ENCODE data around the gene CDKN1B.
"Not testable (repeated sequence)": the region's sequence is repeated elsewhere in the genome, so short reads cannot be mapped to it uniquely, and the experiment has no call there.

The CDKN1B gene

GRCh38 chr12:12734561-12735071 is 17.4 kb downstream of the CDKN1B start:
- peaks cover 19% of the 10 kb centered on the region; the same call in 1 of the 2 replicates for H3K9me3 ChIP-seq (ENCODE audit: insufficient read depth, low read length)

GRCh38 chr12:12735301-12735700 is 18.1 kb downstream of the CDKN1B start:
- Histone ChIP-seq H3K9me3 (ENCODE audit: insufficient read depth, low read length) (peaks cover 19% of the 10 kb centered on the region; the same call in 1 of the 2 replicates), H3K4me3 (ENCODE audit: insufficient read length, low read depth) (no peak overlapping the region), H3K27me3 (ENCODE audit: insufficient read depth, insufficient read length) (no peaks in the 10 kb centered on the region), H3K4me1 (ENCODE audit: insufficient read depth, insufficient read length) (no peaks in the 10 kb centered on the region), H3K9ac (ENCODE audit: insufficient read length, low read depth) (no peak overlapping the region), H3K36me3 (ENCODE audit: insufficient read depth, insufficient read length, low read length) (no peaks in the 10 kb centered on the region)
- no peak for DNase-seq (ENCODE audit: low read depth, low spot score)
- no peak for TF ChIP-seq YY1 (IDR thresholded peaks at IDR 0.05; ENCODE audit: insufficient read depth, insufficient read length)
- TF ChIP-seq SUZ12 (IDR thresholded peaks at IDR 0.05; ENCODE audit: extremely low read depth, insufficient read depth, insufficient read length), result no peak
- TF ChIP-seq ZNF274 (IDR thresholded peaks at IDR 0.05; ENCODE audit: low read depth, low read length), result no peak

More at GRCh38 chr12:12734561-12735071, 17.4 kb downstream of the CDKN1B start:
- no peaks in the 10 kb centered on the region for H3K36me3 ChIP-seq (ENCODE audit: insufficient read depth, insufficient read length, low read length)
- no peaks in the 10 kb centered on the region for H3K27me3 ChIP-seq (ENCODE audit: insufficient read depth, insufficient read length)
- no peaks in the 10 kb centered on the region for H3K4me1 ChIP-seq (ENCODE audit: insufficient read depth, insufficient read length)
- H3K4me3 ChIP-seq (ENCODE audit: insufficient read length, low read depth), result no peak overlapping the region
- no peak overlapping the region for H3K9ac ChIP-seq (ENCODE audit: insufficient read length, low read depth)
- DNase-seq (ENCODE audit: low read depth, low spot score), result no peak
- TF ChIP-seq ZNF274 (IDR thresholded peaks at IDR 0.05; ENCODE audit: low read depth, low read length), result no peak
- no peak for TF ChIP-seq SUZ12 (IDR thresholded peaks at IDR 0.05; ENCODE audit: extremely low read depth, insufficient read depth, insufficient read length)
- TF ChIP-seq YY1 (IDR thresholded peaks at IDR 0.05; ENCODE audit: insufficient read depth, insufficient read length), result no peak

- DNase-seq (ENCODE audit: low read depth, low spot score), result no peak
- H3K4me3 ChIP-seq (ENCODE audit: insufficient read length, low read depth), result no peak overlapping the region
Observed at GRCh38 chr12:12736759-12737676, 19.9 kb downstream of the CDKN1B start.

GRCh38 chr12:12738152-12738551 is 21.0 kb downstream of the CDKN1B start:
- not testable (repeated sequence) for DNase-seq (ENCODE audit: low read depth, low spot score); H3K36me3 ChIP-seq (ENCODE audit: insufficient read depth, insufficient read length, low read length); H3K27me3 ChIP-seq (ENCODE audit: insufficient read depth, insufficient read length); H3K9ac ChIP-seq (ENCODE audit: insufficient read length, low read depth); H3K4me3 ChIP-seq (ENCODE audit: insufficient read length, low read depth); H3K4me1 ChIP-seq (ENCODE audit: insufficient read depth, insufficient read length)
- peaks cover 19% of the 10 kb centered on the region; the same call in 1 of the 2 replicates for H3K9me3 ChIP-seq (ENCODE audit: insufficient read depth, low read length)

More at GRCh38 chr12:12736759-12737676, 19.9 kb downstream of the CDKN1B start:
- Histone ChIP-seq H3K36me3 (ENCODE audit: insufficient read depth, insufficient read length, low read length) (no peaks in the 10 kb centered on the region), H3K27me3 (ENCODE audit: insufficient read depth, insufficient read length) (no peaks in the 10 kb centered on the region), H3K9ac (ENCODE audit: insufficient read length, low read depth) (no peak overlapping the region), H3K4me1 (ENCODE audit: insufficient read depth, insufficient read length) (no peaks in the 10 kb centered on the region), H3K9me3 (ENCODE audit: insufficient read depth, low read length) (peaks cover 19% of the 10 kb centered on the region; the same call in 1 of the 2 replicates)
- TF ChIP-seq SUZ12 (IDR thresholded peaks at IDR 0.05; ENCODE audit: extremely low read depth, insufficient read depth, insufficient read length) (no peak), YY1 (IDR thresholded peaks at IDR 0.05; ENCODE audit: insufficient read depth, insufficient read length) (no peak), ZNF274 (IDR thresholded peaks at IDR 0.05; ENCODE audit: low read depth, low read length) (no peak)

- Histone ChIP-seq H3K36me3 (ENCODE audit: insufficient read depth, insufficient read length, low read length) (no peaks in the 10 kb centered on the region), H3K4me1 (ENCODE audit: insufficient read depth, insufficient read length) (peaks cover 2% of the 10 kb centered on the region), H3K4me3 (ENCODE audit: insufficient read length, low read depth) (no peak overlapping the region), H3K9me3 (ENCODE audit: insufficient read depth, low read length) (no peaks in the 10 kb centered on the region), H3K9ac (ENCODE audit: insufficient read length, low read depth) (no peak overlapping the region), H3K27me3 (ENCODE audit: insufficient read depth, insufficient read length) (no peaks in the 10 kb centered on the region)
- no peak for DNase-seq (ENCODE audit: low read depth, low spot score)
- TF ChIP-seq SUZ12 (IDR thresholded peaks at IDR 0.05; ENCODE audit: extremely low read depth, insufficient read depth, insufficient read length), result no peak
- TF ChIP-seq ZNF274 (IDR thresholded peaks at IDR 0.05; ENCODE audit: low read depth, low read length), result no peak
- no peak for TF ChIP-seq YY1 (IDR thresholded peaks at IDR 0.05; ENCODE audit: insufficient read depth, insufficient read length)
Observed at GRCh38 chr12:12741660-12742059, 24.5 kb downstream of the CDKN1B start.

- no peak overlapping the region for H3K9ac ChIP-seq (ENCODE audit: insufficient read length, low read depth)
- no peaks in the 10 kb centered on the region for H3K36me3 ChIP-seq (ENCODE audit: insufficient read depth, insufficient read length, low read length)
- H3K9me3 ChIP-seq (ENCODE audit: insufficient read depth, low read length), result no peaks in the 10 kb centered on the region; the same call in 1 of the 2 replicates
- H3K4me1 ChIP-seq (ENCODE audit: insufficient read depth, insufficient read length), result peaks cover 2% of the 10 kb centered on the region
- no peak for TF ChIP-seq ZNF274 (IDR thresholded peaks at IDR 0.05; ENCODE audit: low read depth, low read length)
- no peak overlapping the region for H3K4me3 ChIP-seq (ENCODE audit: insufficient read length, low read depth)
- DNase-seq (ENCODE audit: low read depth, low spot score), result no peak
- no peaks in the 10 kb centered on the region for H3K27me3 ChIP-seq (ENCODE audit: insufficient read depth, insufficient read length)
Observed at GRCh38 chr12:12744546-12745305, 27.6 kb downstream of the CDKN1B start.

Measured in NT2/D1 (cell line).